ENCODE data around the gene MTRR.

DNA sequence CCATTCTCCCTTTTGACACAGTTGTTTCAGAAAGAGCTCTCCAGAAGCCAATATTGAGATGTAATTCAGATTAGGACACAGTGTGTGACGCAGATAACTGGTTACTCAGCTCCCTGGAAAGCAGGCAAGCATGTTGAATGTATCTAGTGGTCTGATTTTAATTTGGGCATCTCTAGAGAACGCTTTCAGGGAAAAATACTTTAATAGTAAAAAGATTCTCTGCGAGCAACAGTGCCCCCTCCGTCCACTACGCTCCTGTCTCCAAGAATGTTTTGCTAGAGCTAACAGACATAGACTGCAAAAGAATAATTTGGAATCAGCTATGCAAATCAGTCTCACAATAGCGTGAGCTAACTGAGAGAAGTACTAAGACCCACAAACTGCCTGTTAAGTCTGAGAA, 41.3 kb upstream of the MTRR start:
- TF ChIP-seq CTCF (IDR thresholded peaks at IDR 0.05), result no peak
- TF ChIP-seq POLR2A (IDR thresholded peaks at IDR 0.05), result no peak
- peak in 1 of 2 donors; percentile 26 for TF ChIP-seq POLR2AphosphoS5 (IDR thresholded peaks at IDR 0.05; ENCODE audit: insufficient read depth in 1 of 2, low read depth in 1 of 2)

Measured in vagina (tissue), 2 donors.